RPMI7951 (cell line): ENCODE measurements around the gene HTT-AS. TPM values are rescaled to one million over a fixed set of nuclear protein-coding genes. Genes with fewer than 3 reads are reported as not detected.

Experiments
- DNase-seq: peaks from one replicate; pipeline ENCODE4 v3.0.0-alpha.2; 2012; ENCODE audit warnings: low read depth
- total RNA-seq: library from RNA; depleted of rRNA; stranded (reverse); fragments of >200 nt; shearing (Covaris generic); gene quantifications from 2 replicates; pipeline ENCODE4 v1.2.3, GENCODE V29; 2014

The HTT-AS gene
- total RNA-seq, 1 experiment from 2014 or later, result not detected

DNA sequence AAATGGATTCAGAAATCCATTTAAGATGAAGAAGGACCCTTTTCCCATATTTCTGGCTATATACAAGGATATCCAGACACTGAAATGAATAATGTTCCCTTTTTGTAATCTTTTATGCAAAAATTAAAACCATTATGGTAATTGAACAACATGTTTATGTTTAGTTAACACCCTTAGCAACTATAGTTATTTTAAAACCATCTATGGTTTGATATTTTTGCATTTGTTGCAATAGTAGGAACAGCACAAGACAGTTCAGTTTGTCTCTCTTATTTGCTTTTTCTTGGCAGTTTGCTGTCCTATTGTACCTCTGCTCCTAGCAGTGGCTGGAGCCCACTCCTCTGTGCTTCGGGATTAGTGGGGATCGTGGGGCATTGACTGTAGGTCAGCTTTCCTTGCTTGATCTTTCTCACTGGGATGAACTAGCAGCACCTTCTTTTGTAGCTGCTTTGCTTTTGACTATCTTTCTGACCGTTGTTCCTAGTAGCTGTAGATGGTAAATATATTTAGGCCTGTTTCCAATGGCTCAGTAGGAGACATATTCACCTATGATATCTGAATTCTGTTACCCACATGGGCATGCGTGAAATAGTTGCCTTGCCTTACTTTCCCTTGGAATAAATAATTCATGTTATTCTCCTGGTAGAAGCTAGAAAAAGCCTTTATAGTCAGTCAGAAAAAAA is 12.9 kb upstream of the HTT-AS start:
- no peak for DNase-seq

- no peak for DNase-seq
Observed at GRCh38 chr4:3085948-3086670, 11.8 kb upstream of the HTT-AS start.

- DNase-seq, result no peak
Observed at GRCh38 chr4:3083732-3084131, 9.4 kb upstream of the HTT-AS start.

GRCh38 chr4:3082925-3083515 is 8.7 kb upstream of the HTT-AS start:
- DNase-seq, result no peak

DNA sequence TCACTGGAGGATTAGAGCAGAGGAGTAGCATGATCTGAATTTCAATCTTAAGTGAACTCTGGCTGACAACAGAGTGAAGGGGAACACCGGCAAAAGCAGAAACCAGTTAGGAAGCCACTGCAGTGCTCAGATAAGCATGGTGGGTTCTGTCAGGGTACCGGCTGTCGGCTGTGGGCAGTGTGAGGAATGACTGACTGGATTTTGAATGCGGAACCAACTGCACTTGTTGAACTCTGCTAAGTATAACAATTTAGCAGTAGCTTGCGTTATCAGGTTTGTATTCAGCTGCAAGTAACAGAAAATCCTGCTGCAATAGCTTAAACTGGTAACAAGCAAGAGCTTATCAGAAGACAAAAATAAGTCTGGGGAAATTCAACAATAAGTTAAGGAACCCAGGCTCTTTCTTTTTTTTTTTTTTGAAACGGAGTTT is 5.4 kb upstream of the HTT-AS start:
- no peak for DNase-seq

DNA sequence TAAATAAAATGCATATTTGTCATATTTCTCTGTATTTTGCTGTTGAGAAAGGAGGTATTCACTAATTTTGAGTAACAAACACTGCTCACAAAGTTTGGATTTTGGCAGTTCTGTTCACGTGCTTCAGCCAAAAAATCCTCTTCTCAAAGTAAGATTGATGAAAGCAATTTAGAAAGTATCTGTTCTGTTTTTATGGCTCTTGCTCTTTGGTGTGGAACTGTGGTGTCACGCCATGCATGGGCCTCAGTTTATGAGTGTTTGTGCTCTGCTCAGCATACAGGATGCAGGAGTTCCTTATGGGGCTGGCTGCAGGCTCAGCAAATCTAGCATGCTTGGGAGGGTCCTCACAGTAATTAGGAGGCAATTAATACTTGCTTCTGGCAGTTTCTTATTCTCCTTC is 3.5 kb upstream of the HTT-AS start:
- DNase-seq, result no peak

- no peak for DNase-seq
Observed at GRCh38 chr4:3075652-3075981, 1.3 kb upstream of the HTT-AS start.

DNA sequence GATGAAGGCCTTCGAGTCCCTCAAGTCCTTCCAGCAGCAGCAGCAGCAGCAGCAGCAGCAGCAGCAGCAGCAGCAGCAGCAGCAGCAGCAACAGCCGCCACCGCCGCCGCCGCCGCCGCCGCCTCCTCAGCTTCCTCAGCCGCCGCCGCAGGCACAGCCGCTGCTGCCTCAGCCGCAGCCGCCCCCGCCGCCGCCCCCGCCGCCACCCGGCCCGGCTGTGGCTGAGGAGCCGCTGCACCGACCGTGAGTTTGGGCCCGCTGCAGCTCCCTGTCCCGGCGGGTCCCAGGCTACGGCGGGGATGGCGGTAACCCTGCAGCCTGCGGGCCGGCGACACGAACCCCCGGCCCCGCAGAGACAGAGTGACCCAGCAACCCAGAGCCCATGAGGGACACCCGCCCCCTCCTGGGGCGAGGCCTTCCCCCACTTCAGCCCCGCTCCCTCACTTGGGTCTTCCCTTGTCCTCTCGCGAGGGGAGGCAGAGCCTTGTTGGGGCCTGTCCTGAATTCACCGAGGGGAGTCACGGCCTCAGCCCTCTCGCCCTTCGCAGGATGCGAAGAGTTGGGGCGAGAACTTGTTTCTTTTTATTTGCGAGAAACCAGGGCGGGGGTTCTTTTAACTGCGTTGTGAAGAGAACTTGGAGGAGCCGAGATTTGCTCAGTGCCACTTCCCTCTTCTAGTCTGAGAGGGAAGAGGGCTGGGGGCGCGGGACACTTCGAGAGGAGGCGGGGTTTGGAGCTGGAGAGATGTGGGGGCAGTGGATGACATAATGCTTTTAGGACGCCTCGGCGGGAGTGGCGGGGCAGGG is 711 bp upstream of the HTT-AS start:
- peak; percentile 47 for DNase-seq

GRCh38 chr4:3073158-3074077 is 920 bp downstream of the HTT-AS start:
- no peak for DNase-seq

DNA sequence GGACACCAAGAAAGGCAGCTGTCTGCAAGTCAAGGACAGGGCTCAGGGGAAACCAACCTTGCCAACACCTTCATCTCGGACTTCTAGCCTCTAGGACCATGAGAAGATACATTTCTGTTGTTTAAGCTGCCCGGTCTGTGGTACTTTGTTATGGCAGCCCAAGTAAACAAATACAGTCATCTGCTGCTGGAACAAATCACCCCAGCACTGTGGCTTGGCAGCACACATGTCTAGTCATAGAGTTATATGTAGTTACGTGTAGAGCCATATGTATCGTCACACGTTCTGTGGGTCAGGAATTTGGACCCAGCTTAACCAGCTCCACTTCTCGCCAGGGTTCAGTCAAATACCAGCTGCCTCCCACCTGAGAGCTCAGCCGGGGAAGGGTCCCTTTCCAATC is 2.5 kb downstream of the HTT-AS start:
- no peak for DNase-seq

GRCh38 chr4:3070709-3071500 is 3.4 kb downstream of the HTT-AS start:
- DNase-seq, result peak; percentile 37

- no peak for DNase-seq
Observed at GRCh38 chr4:3069661-3070199, 4.6 kb downstream of the HTT-AS start.

DNA sequence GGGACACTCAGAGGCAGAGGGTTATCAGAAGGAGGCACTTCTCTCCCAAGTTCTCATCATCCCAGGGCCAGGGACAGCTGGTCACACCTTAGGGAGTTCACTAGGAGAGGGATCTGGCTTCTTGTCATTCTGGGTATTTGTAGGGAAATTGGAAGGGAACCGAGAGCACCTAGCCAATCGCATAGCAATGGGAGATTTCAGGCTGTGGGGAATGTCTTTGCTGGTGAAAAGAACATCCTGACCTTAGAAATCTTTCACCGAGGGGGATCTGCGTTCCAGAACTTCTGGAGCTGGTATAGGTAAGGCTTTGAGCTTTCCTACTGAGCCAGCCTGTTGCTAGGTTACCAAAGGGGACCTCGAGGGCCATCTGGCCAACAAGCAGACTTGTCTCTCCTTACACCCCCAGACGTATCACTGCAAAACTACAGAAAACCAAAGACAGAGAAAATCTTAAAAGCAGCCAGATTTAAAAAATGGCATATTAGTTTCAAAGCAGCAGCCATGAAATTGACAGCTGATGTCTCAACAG is 6.8 kb downstream of the HTT-AS start:
- DNase-seq, result no peak

DNA sequence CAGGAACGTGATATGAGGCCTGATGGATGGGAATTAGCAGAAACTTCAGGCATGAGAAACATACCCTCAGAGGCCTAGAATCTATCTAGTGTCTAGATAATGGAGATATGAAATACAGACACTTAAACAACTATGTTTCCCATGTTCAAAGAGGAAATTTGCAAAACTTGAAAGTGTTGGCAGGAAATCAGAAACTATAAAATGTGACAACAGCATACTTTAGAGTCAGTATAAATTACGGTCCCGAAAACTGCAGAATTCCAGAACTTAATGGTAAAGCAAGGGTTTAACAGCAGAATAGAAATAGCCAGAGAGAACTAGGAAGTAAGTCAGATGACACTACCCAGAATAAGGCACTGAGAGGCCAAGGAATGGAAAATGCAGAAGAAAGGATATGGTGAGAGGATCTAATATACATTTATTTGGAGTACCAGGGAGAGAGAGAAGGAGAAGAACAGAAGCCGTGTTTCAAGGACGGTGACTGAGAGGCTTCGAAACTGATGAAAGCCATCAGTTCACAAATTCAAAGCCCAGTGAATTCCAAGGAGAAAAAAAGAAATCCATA is 7.4 kb downstream of the HTT-AS start:
- DNase-seq, result no peak

- no peak for DNase-seq
Observed at GRCh38 chr4:3065551-3065950, 8.8 kb downstream of the HTT-AS start.

DNA sequence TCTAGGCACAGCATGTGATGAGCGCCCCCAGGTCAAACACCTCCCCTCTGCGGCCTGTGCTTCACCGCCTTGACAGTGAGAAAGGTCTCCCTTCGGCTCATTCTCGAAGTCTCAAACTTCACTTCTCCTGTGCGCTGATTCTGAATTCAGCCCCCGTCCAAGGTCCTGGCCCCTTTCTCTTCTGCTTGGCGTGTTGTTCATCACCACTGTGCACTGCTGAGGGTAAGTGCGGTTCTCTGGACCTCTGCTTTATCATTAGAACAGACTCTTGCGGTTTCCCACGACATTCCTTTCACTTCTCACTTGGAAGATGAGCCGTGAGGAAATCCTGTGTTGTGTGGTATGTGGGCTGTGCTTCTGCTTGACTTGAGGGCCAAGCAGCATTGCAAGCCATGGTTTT is 11.9 kb downstream of the HTT-AS start:
- DNase-seq, result no peak

- no peak for DNase-seq
Observed at GRCh38 chr4:3060946-3061345, 13.4 kb downstream of the HTT-AS start.

GRCh38 chr4:3059943-3060342 is 14.4 kb downstream of the HTT-AS start:
- DNase-seq, result no peak

DNA sequence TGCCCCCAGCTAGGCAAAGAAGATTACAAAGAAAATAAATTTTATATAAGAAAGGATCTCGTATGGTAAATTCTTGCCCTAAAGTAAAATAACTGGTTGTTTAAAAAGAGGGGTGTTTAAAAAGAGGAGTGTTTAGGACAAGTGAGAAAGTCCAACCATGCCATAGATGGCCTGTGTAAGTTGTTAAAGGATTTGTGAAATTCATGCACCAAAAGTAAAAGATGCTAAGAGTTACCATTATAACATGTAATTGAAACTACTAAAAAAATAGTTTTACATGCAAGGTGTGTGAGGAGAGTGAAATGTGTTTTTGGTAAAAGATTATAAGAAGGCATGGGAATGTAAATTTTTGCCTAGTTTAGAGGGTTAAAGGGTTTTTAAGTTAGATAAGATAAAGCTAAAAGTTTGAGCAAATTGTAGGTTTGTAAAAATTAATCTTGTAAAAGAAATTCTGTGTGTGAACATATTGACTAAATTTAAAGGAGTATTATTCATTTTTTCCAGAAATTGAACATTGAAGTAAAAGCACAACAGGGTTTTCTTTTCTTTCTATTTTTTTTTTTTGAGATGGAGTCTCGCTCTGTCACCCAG is 20.1 kb downstream of the HTT-AS start:
- DNase-seq, result no peak
